Measurements from ENCODE around the gene MACC1. TPM values are rescaled to one million over a fixed set of nuclear protein-coding genes. Genes with fewer than 3 reads are reported as not detected.

Gene MACC1
- total and polyA plus RNA-seq, 9 of the 15 experiments (the other 6 are each of a cell fraction or from before 2014, with no cell fraction given), result 5.9 to 30.2 (median 10.4) TPM

- Histone ChIP-seq H3K79me2 (ENCODE audit: control insufficient read depth, insufficient read depth, low read length) (no peaks in the 10 kb centered on the region), H3K36me3 (ENCODE audit: control insufficient read depth, insufficient read depth, low read length) (no peaks in the 10 kb centered on the region), H3K9me1 (ENCODE audit: control insufficient read depth, insufficient read depth, low read length) (no peaks in the 10 kb centered on the region), H3K27me3 (ENCODE audit: control insufficient read depth in 2 of 2, insufficient read depth in 2 of 2, low read length in 2 of 2) (no peaks in the 10 kb centered on the region), H2AFZ (ENCODE audit: low read depth, low read length) (peak overlapping the region; percentile 72), H3K4me3 (no peak overlapping the region), H3K27ac (ENCODE audit: extremely low read depth, low read depth, low read length) (no peak overlapping the region), H3K9ac (ENCODE audit: insufficient read depth in 1 of 2, low read depth in 2 of 2, low read length in 2 of 2) (no peak overlapping the region), H3K9me3 (replicated peaks; ENCODE audit: control insufficient read depth, insufficient read depth, low read depth, low read length) (no peaks in the 10 kb centered on the region), H4K20me1 (replicated peaks; ENCODE audit: control insufficient read depth, insufficient read depth, low read length) (no peaks in the 10 kb centered on the region), H3K4me1 (replicated peaks in 1 of 2; ENCODE audit: control insufficient read depth in 2 of 2, insufficient read depth in 2 of 2, low read length in 2 of 2) (peaks cover 0 to 24% of the 10 kb centered on the region in 2 experiments; a peak in 4 of 5 replicates), H3K4me2 (ENCODE audit: insufficient read depth, low read length) (no peak overlapping the region)
- in situ Hi-C loops (cut with MboI), result no loop called here
- TF ChIP-seq NCOR1 (IDR thresholded peaks at IDR 0.05), result no peak
- ATAC-seq (peak; percentile 26; the same call in 2 of the 3 replicates), DNase-seq (ENCODE audit: extremely low read depth in 1 of 4, low spot score in 3 of 4) (no peak), FAIRE-seq (no peak)
- no TSS peak for BruUV-seq (replicated peaks)
- POLR2A ChIA-PET, result no interaction called here
- intact Hi-C loops (cut with micrococcal nuclease), result no loop called here
- CTCF ChIA-PET (ENCODE audit: low intra/inter-chr PET ratio), result no interaction called here
These were observed 11.5 kb upstream of the MACC1 start for GRCh38 chr7:20228654-20229053.

DNA sequence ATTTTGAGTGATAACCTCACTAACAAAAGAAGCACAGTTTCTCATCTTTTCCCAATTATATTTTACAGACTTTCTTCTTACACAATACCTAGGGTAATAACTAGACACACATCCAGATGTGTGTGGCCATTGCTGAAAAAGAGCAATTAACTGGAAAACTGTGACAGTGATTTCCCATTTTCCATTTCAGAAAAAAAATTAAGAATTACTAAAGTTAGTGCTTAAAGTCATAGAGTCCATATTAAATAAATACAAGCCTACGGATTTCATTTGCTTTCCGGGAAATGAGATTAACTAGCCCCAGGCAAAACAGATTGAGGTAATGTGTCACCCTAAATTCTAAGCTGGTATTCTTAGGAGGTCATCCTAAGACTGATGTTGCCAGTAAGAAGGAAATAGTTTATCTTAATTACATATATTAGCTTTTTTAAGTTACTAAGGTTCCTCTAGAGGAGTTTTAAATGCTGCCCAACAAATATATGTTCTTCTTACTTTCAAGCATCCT, 10.2 kb upstream of the MACC1 start:
- no peak overlapping the region for H2AFZ ChIP-seq (ENCODE audit: low read depth, low read length)
- H3K36me3 ChIP-seq (ENCODE audit: control insufficient read depth, insufficient read depth, low read length), result no peaks in the 10 kb centered on the region
- no peaks in the 10 kb centered on the region for H3K9me1 ChIP-seq (ENCODE audit: control insufficient read depth, insufficient read depth, low read length)
- no peaks in the 10 kb centered on the region for H3K27me3 ChIP-seq (ENCODE audit: control insufficient read depth in 2 of 2, insufficient read depth in 2 of 2, low read length in 2 of 2)
- intact Hi-C loops (cut with micrococcal nuclease) (no loop called here), in situ Hi-C loops (cut with MboI) (no loop called here)
- ATAC-seq, result no peak
- no peak overlapping the region for H3K27ac ChIP-seq (ENCODE audit: extremely low read depth, low read depth, low read length)
- 75% methylated on average over 2 of the region's 2 CpGs for WGBS (ENCODE audit: insufficient coverage, low coverage, missing lambda C conversion rate)
- FAIRE-seq, result no peak
- TF ChIP-seq RBM34 (IDR thresholded peaks at IDR 0.05; ENCODE audit: borderline replicate concordance, insufficient read depth, low read length), result no peak
- POLR2A ChIA-PET, result interaction anchor here (1.6 kb wide), 1 partner anchor 11 kb away, joined by 4 read pairs; no protein-coding TSS in a partner anchor
- no peak overlapping the region for H3K4me2 ChIP-seq (ENCODE audit: insufficient read depth, low read length)
- no peak overlapping the region for H3K4me3 ChIP-seq
- peaks cover 0 to 38% of the 10 kb centered on the region in 2 experiments; a peak in 4 of 5 replicates for H3K4me1 ChIP-seq (replicated peaks in 1 of 2; ENCODE audit: control insufficient read depth in 2 of 2, insufficient read depth in 2 of 2, low read length in 2 of 2)
- no peaks in the 10 kb centered on the region for H3K9me3 ChIP-seq (replicated peaks; ENCODE audit: control insufficient read depth, insufficient read depth, low read depth, low read length)
- no TSS peak for BruUV-seq (replicated peaks)
- no peaks in the 10 kb centered on the region for H3K79me2 ChIP-seq (ENCODE audit: control insufficient read depth, insufficient read depth, low read length)
- H4K20me1 ChIP-seq (replicated peaks; ENCODE audit: control insufficient read depth, insufficient read depth, low read length), result no peaks in the 10 kb centered on the region
- H3K9ac ChIP-seq (ENCODE audit: insufficient read depth in 1 of 2, low read depth in 2 of 2, low read length in 2 of 2), result no peak overlapping the region
- DNase-seq (ENCODE audit: extremely low read depth in 1 of 4, low spot score in 3 of 4), result no peak
- CTCF ChIA-PET (ENCODE audit: low intra/inter-chr PET ratio), result no interaction called here
